H1 (cell line): ENCODE data around the gene GLT8D1. TPM values are rescaled to one million over a fixed set of nuclear protein-coding genes. Genes with fewer than 3 reads are reported as not detected.

Experiments used
- CTCF ChIA-PET: fragments of 300-600 bp; sonication (Branson Sonifier 250); formaldehyde crosslinking; loops from one replicate; lab custom pipeline; 2021; ENCODE audit not compliant: partially characterized antibody; lab: Charles Lee
- POLR2A ChIA-PET: fragments of 300-600 bp; sonication (Branson Sonifier 250); formaldehyde crosslinking; loops from one replicate; lab custom pipeline; 2021; ENCODE audit warnings: inconsistent platforms; ENCODE audit not compliant: partially characterized antibody; lab: Charles Lee
- DNase-seq, 2 experiments: peaks; one replicate each; pipeline versions ENCODE4 v3.0.0 to v3.0.0-alpha.2; 2010 to 2022; ENCODE audit warnings: low spot score in 2 of 2, low read depth in 1 of 2, mixed read lengths in 1 of 2
- FAIRE-seq: peaks from 2 replicates; lab custom pipeline; 2011; peaks lifted over from hg19 to GRCh38; lab: Jason Lieb, UNC
- H2AFZ ChIP-seq: 2 replicates; pipeline ENCODE4 v1.8.1; 2012; ENCODE audit warnings: low read length, inconsistent platforms
- H2AK5ac ChIP-seq: 2 replicates; pipeline ENCODE4 v1.6.1; 2013; ENCODE audit warnings: low read depth, low read length
- H2BK120ac ChIP-seq: replicated peaks from 2 replicates; pipeline ENCODE3; 2013; ENCODE audit warnings: low read depth, low read length, inconsistent platforms
- H2BK12ac ChIP-seq: 2 replicates; pipeline ENCODE4 v1.6.1; 2013; ENCODE audit warnings: low read depth, low read length
- H2BK15ac ChIP-seq: 2 replicates; pipeline ENCODE4 v1.6.1; 2013; ENCODE audit warnings: low read length
- H2BK20ac ChIP-seq: 2 replicates; pipeline ENCODE4 v1.6.1; 2013; ENCODE audit warnings: low read length
- H2BK5ac ChIP-seq: 2 replicates; pipeline ENCODE4 v1.6.1; 2013; ENCODE audit warnings: low read depth, low read length
- H3K14ac ChIP-seq: 2 replicates; pipeline ENCODE4 v1.6.1; 2013; ENCODE audit warnings: inconsistent platforms; ENCODE audit not compliant: insufficient read length
- H3K18ac ChIP-seq: 2 replicates; pipeline ENCODE4 v1.6.1; 2013; ENCODE audit warnings: low read length; ENCODE audit errors: extremely low read depth
- H3K23ac ChIP-seq: 2 replicates; pipeline ENCODE4 v1.6.1; 2013; ENCODE audit warnings: inconsistent platforms; ENCODE audit not compliant: insufficient read length
- H3K23me2 ChIP-seq: 2 replicates; pipeline ENCODE4 v1.6.1; 2013; ENCODE audit warnings: low read depth, low read length
- H3K27ac ChIP-seq: 2 replicates; pipeline ENCODE4 v1.6.1; 2011; ENCODE audit warnings: low read depth, low read length, inconsistent platforms
- H3K27me3 ChIP-seq, 4 experiments: replicated peaks in 1 of 4; 1 replicate in 1 of 4; 2 replicates in 3 of 4; pipeline versions ENCODE4 v1.6.1 to v1.8.1; 2011 to 2013; ENCODE audit warnings: low read length in 3 of 4, mild to moderate bottlenecking in 3 of 4, inconsistent platforms in 2 of 4, mixed read lengths in 2 of 4, moderate library complexity in 1 of 4; ENCODE audit not compliant: control insufficient read depth in 3 of 4, insufficient read depth in 3 of 4; ENCODE audit errors: extremely low read depth in 1 of 4
- H3K36me3 ChIP-seq, 4 experiments: 2 replicates each; pipeline versions ENCODE4 v1.6.1 to v1.8.1; 2011 to 2013; ENCODE audit warnings: mild to moderate bottlenecking in 4 of 4, low read length in 3 of 4, moderate library complexity in 2 of 4, control low read depth in 1 of 4, inconsistent platforms in 1 of 4; ENCODE audit not compliant: insufficient read depth in 4 of 4, control insufficient read depth in 2 of 4
- H3K4ac ChIP-seq: replicated peaks from 2 replicates; pipeline ENCODE3; 2013; ENCODE audit warnings: low read length, low read depth, mixed read lengths, inconsistent platforms; ENCODE audit not compliant: insufficient read length
- H3K4me1 ChIP-seq, 4 experiments: replicated peaks in 1 of 4; 1 replicate in 1 of 4; 2 replicates in 3 of 4; pipeline versions ENCODE4 v1.6.1 to v1.8.1; 2011 to 2013; ENCODE audit warnings: low read length in 3 of 4, inconsistent platforms in 2 of 4, mixed read lengths in 1 of 4; ENCODE audit not compliant: insufficient read depth in 4 of 4, control insufficient read depth in 3 of 4
- H3K4me2 ChIP-seq, 2 experiments: 2 replicates each; pipeline versions ENCODE4 v1.6.1 to v1.8.1; 2011 to 2013; ENCODE audit warnings: low read depth in 2 of 2, low read length in 2 of 2, control low read depth in 1 of 2, inconsistent platforms in 1 of 2, mild to moderate bottlenecking in 1 of 2; ENCODE audit not compliant: insufficient read depth in 1 of 2
- H3K4me3 ChIP-seq, 4 experiments: fragments of 200-600, 300-600 bp in 1 of 4; sonication (generic), shearing (Covaris generic), sonication (Bioruptor Twin) in 1 of 4; 2 replicates each; pipeline versions ENCODE4 v1.5.1 to v1.8.1; 2011 to 2016; ENCODE audit warnings: low read length in 4 of 4, low read depth in 3 of 4, control low read depth in 2 of 4, inconsistent platforms in 2 of 4, mild to moderate bottlenecking in 2 of 4, mixed read lengths in 1 of 4, moderate library complexity in 1 of 4; ENCODE audit not compliant: insufficient read depth in 2 of 4; ENCODE audit errors: extremely low read depth in 1 of 4
- H3K56ac ChIP-seq: replicated peaks from 2 replicates; pipeline ENCODE3; 2013; ENCODE audit warnings: low read depth, mild to moderate bottlenecking, mixed read lengths, low read length, inconsistent platforms; ENCODE audit not compliant: insufficient read length
- H3K79me1 ChIP-seq: 2 replicates; pipeline ENCODE4 v1.6.1; 2013; ENCODE audit warnings: low read depth, low read length, control low read depth
- H3K79me2 ChIP-seq, 2 experiments: 2 replicates each; pipeline versions ENCODE4 v1.6.1 to v1.8.1; 2012 to 2013; ENCODE audit warnings: low read length in 2 of 2, mild to moderate bottlenecking in 2 of 2, inconsistent platforms in 1 of 2; ENCODE audit not compliant: insufficient read depth in 2 of 2, control insufficient read depth in 1 of 2
- H3K9ac ChIP-seq, 4 experiments: replicated peaks in 1 of 4; 1 replicate in 1 of 4; 2 replicates in 3 of 4; pipeline versions ENCODE4 v1.6.1 to v1.8.1; 2011 to 2013; ENCODE audit warnings: low read depth in 3 of 4, low read length in 3 of 4, control low read depth in 2 of 4, mild to moderate bottlenecking in 2 of 4, moderate library complexity in 2 of 4, inconsistent platforms in 1 of 4; ENCODE audit errors: extremely low read depth in 1 of 4
- H3K9me3 ChIP-seq, 2 experiments: 2 replicates each; pipeline versions ENCODE4 v1.6.1 to v1.8.1; 2012 to 2013; ENCODE audit warnings: mild to moderate bottlenecking in 2 of 2, moderate library complexity in 2 of 2, control low read depth in 1 of 2, inconsistent platforms in 1 of 2, low read depth in 1 of 2, low read length in 1 of 2, mixed read lengths in 1 of 2; ENCODE audit not compliant: insufficient read depth in 2 of 2
- H4K20me1 ChIP-seq, 2 experiments: replicated peaks in 1 of 2; 2 replicates each; pipeline versions ENCODE3 to v1.8.1; 2011 to 2013; ENCODE audit warnings: inconsistent platforms in 2 of 2, low read length in 2 of 2, mild to moderate bottlenecking in 1 of 2; ENCODE audit not compliant: insufficient read depth in 2 of 2, control insufficient read depth in 1 of 2
- H4K5ac ChIP-seq: 2 replicates; pipeline ENCODE4 v1.6.1; 2013; ENCODE audit warnings: low read length, low read depth, mixed read lengths, inconsistent platforms; ENCODE audit not compliant: insufficient read length
- H4K8ac ChIP-seq: 2 replicates; pipeline ENCODE4 v1.8.0; 2013; ENCODE audit warnings: mild to moderate bottlenecking, moderate library complexity, low read length, inconsistent platforms; ENCODE audit not compliant: insufficient read depth; ENCODE audit errors: extremely low read depth
- H4K91ac ChIP-seq: replicated peaks from 2 replicates; pipeline ENCODE3; 2013; ENCODE audit warnings: low read length, mixed read lengths, inconsistent platforms; ENCODE audit not compliant: insufficient read length
- CEBPB ChIP-seq: IDR thresholded peaks from 2 replicates; pipeline ENCODE4 v1.6.1; 2012; ENCODE audit warnings: low read depth, low read length
- WGBS, 2 experiments: shearing (Covaris generic) in 1 of 2; methylation state at CpG; one replicate each; pipeline versions ENCODE4 v1.1.6 to v1.1.7; 2013 to 2015; ENCODE audit warnings: low lambda C conversion rate in 2 of 2, mixed read lengths in 2 of 2, inconsistent platforms in 1 of 2, low coverage in 1 of 2, missing lambda C conversion rate in 1 of 2; ENCODE audit not compliant: insufficient replicate concordance in 2 of 2, insufficient coverage in 1 of 2, insufficient read length in 1 of 2; ENCODE audit errors: extremely low coverage in 1 of 2, missing lambda C conversion rate in 1 of 2; 5-methylcytosine and 5-hydroxymethylcytosine counted together
- polyA plus RNA-seq, 7 experiments: library from polyadenylated mRNA; depleted of rRNA in 3 of 7; stranded (reverse) in 5 of 7; unstranded in 2 of 7; fragments of >200 nt in 5 of 7; fragments of 200-250 nt in 2 of 7; gene quantifications; 1 replicate in 5 of 7; 2 replicates in 1 of 7; 4 replicates in 1 of 7; pipeline versions ENCODE4 v1.2.1 to v1.2.3, GENCODE V29; 2011 to 2013; ENCODE audit warnings: missing spikeins in 2 of 7, mixed read lengths in 2 of 7
- total RNA-seq: library from RNA; stranded (reverse); fragmentation: NEBNext Ultra II Directional; extraction: Animal tissue kit (Norgen Biotek cat#: 25700); gene quantifications from 2 replicates; pipeline ENCODE4 v1.2.1, GENCODE V29; 2021

Gene GLT8D1
- total and polyA plus RNA-seq, 2 of the 8 experiments (the other 6 are each of a cell fraction or from before 2014, with no cell fraction given): 29.0 to 33.6 TPM

DNA sequence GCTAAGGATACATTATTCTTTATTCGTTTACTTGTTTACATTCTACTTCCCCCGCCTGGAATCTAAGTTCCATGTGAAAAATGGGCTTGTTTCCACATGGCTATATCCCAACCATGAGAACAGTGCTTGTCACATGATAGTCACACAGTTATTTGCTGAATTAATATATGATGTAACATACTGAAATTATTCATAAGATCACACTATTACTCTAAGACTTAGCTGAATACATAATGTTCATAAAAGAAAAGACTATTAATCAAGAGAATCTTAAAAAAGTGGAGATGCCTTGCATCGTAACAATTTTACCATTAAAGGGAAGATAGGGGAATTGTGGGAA lies 26.4 kb downstream of the GLT8D1 start:
- H2BK5ac ChIP-seq: no peak overlapping the region
- H3K9me3 ChIP-seq: no peaks in the 10 kb centered on the region
- no peak overlapping the region for H3K56ac ChIP-seq
- FAIRE-seq (no peak), DNase-seq (no peak)
- no peak overlapping the region for H3K4ac ChIP-seq
- H3K27ac ChIP-seq: no peak overlapping the region
- no peaks in the 10 kb centered on the region for H3K79me1 ChIP-seq
- H2AFZ ChIP-seq: no peak overlapping the region
- no peak overlapping the region for H4K91ac ChIP-seq
- H3K14ac ChIP-seq: no peak overlapping the region
- peaks cover 0 to 41% of the 10 kb centered on the region in 2 experiments for H3K79me2 ChIP-seq
- H4K8ac ChIP-seq: no peak overlapping the region
- no peak overlapping the region for H2BK12ac ChIP-seq
- no peaks in the 10 kb centered on the region for H3K4me1 ChIP-seq
- no peak overlapping the region for H3K9ac ChIP-seq
- H2BK20ac ChIP-seq: no peak overlapping the region
- no peak for TF ChIP-seq CEBPB
- H3K27me3 ChIP-seq: no peaks in the 10 kb centered on the region
- H3K23ac ChIP-seq: no peak overlapping the region
- no peak overlapping the region for H2AK5ac ChIP-seq
- H2BK120ac ChIP-seq: no peak overlapping the region
- no peak overlapping the region for H2BK15ac ChIP-seq
- whole genome bisulfite sequencing, 2 experiments: 91% methylated on average over 3 of the region's 3 CpGs; no CpG with 5 or more reads in 1 of the 2 experiments
- peaks cover 0 to 3% of the 10 kb centered on the region in 2 experiments for H4K20me1 ChIP-seq
- H3K23me2 ChIP-seq: no peaks in the 10 kb centered on the region
- no peak overlapping the region for H4K5ac ChIP-seq
- H3K4me3 ChIP-seq: no peak overlapping the region
- ChIA-PET CTCF (no interaction called here), POLR2A (interaction anchor here (0.6 to 1.8 kb wide), 3 partner anchors 11 to 134 kb away, joined by 3 to 11 read pairs (median 3); no protein-coding TSS in a partner anchor)
- H3K36me3 ChIP-seq: peaks cover 14 to 30% (median 22%) of the 10 kb centered on the region in 4 experiments
- H3K4me2 ChIP-seq: no peak overlapping the region
- no peak overlapping the region for H3K18ac ChIP-seq
